Stimulated activated CD8-positive, alpha-beta memory T cell treated with anti-CD3 and anti-CD28 coated beads, Interleukin-15, amount 100 ng/mL, for 48 hours (primary cell): ENCODE measurements around the gene CTNNA2.
A peak's percentile ranks its signal among the peaks of the same experiment; 100 is the strongest.

ENCODE experiments used
- DNase-seq, 2 donors: peaks; one replicate each; pipeline ENCODE4 v3.0.0-alpha.2; 2020; ENCODE audit warnings: low read depth in 2 of 2

Gene CTNNA2

DNA sequence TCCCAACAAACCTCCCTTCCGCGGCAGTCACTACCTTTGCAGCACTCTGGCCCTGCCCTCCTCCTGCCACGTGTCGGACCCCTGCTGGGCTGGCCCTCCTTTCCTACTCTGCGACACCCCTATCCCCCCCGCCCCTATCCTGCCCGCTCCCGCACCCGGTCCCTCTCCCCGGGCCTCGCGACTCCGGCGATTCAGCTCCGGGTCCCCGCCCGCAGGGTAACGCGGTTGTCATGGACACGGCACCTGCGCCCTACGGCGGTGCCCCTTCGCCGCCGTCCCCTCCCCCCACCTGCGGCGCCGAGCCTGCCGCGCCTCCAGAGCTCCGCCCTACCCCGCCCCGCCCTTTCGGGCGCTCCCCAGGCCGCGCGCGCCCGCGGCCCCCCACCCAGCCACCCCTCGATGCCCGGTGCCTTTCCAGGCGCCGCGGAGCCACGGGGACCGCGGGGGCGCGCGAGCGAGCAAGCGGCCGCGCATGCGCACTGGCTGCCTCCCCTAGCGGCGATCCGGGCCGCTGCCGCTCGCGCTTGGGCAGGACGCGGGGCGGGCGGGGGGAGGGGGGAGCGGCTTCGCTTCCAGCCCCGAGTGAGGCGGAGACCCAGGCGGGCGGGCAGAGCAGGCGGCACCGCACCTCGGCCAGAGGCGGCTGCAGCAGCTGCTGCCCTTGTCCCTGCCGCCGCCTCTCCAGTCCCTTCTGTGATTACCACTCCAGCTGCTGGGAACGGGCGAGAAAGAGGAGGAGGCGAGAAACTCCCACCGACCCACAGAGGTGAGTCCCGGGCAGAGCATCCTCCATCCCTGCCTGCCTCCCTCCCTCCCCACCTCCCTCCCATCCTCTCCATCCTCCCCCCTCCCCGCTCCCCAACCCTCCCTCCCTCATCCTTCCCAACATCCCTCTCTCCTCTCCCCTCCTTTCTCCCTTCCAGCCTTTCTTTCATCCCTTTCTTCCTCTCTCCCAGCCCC is at the start of gene CTNNA2:
Gene CTNNA2 (plus strand): TSS at position 610 of the 960 bp plus-strand sequence.
- DNase-seq: peak; percentile 5 to 6

DNA sequence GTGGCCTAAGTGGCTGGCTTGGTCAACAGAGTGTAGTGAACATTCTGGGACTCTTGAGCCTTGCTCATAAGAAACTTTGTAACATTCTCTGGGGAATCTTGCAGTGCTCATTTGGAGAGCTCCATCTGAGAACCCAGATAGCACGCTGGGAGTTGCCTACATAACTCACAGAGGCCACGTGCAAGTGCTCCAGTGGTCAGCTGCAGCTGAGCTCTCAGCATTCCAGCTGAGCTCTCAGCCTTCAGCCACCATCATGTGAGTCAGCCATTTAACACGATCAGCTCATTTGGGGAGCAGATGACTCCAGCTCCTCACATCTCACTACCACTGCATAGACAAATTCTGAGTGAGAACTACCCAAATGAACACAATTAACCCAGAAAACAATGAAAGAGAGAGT is 25.5 kb upstream of the CTNNA2 start:
- no peak for DNase-seq

DNA sequence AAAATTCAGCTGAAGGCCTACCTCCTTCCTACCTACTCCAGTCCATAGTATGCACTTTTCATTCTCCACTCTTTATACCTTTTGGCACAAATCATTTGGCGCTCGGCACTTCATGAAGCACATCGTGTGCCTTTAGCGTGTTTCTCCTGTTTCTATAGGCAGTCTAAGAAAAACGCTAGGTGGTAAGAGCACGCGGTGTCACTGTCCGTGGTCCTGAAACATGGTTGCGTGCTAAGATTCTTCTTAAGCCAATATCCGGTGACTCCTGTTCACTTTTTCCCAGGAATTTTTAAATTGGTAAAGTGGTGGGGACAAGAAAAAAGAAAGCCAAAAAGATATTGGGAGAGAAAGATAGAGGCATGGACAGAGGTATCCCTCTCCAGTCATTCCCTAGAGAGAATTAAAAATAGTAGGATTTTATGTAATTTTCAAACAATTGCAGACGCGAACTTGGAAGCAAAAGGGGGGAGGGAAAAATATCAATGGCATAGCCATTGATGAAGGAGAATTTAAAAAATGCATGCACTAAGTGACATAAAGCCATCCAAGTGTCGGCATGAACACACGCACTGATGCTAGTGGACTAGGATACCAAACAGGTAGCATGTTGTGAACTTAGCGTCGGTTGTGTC is 1.4 kb upstream of the CTNNA2 start:
- no peak for DNase-seq

DNA sequence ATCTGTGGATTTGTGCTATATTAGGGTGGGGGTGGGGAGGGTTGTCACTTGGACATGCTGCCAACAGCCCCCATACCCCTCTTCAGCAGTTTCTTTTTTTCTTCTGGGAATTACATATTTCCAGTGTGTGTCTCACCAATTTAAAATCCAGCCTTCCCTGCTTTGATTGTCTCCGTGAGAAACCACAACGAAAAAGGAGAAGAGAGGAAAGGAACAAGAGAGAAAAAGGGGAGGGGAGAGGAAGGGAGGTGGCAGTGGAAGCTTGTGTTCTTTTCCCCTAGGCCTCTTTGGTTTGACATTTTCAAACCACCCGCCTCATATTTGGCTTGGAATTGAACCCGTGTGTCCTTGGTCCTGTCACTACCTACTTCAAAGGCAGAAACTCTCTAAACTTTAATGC is 860 bp downstream of the CTNNA2 start:
- no peak for DNase-seq

DNA sequence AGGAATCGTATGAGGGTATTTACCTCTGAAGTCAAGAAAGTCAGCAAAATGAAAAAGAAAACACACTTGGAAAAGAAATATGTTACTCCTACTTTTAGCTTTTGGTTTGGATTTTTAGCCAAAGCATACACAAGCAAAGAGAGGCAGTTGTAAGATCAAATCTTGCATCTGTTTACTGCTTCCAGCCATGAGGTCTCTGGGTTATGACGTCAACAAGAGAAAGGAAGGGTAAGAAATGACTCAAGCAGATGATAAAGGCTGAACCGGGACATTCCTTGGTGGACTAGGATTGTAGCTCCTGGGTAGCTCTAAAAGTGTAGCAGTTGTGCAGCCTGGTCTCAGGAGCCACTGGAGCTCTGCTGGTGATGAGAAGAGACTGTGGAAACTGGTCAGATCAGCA is 16.8 kb downstream of the CTNNA2 start:
- DNase-seq: no peak

DNA sequence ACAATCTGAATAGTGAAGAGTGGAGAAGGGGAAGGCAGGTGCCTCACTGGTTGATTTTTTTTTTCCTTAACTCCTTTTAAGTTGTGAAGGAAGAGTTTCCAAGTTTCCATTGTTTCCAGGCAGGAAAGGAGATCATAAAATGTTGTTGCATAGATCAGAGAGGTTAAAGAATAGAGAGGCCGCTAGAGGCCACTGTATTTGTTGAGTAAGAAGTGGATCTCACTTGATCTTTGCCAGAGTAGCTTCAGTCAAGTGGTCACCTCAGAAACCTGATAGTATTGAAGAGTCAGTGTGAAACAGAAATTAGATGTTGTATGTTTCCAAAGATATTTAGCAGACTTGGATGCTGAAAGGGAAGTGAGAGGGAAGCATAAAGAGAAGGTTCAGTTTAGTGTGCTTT is 17.6 kb downstream of the CTNNA2 start:
- no peak for DNase-seq

DNA sequence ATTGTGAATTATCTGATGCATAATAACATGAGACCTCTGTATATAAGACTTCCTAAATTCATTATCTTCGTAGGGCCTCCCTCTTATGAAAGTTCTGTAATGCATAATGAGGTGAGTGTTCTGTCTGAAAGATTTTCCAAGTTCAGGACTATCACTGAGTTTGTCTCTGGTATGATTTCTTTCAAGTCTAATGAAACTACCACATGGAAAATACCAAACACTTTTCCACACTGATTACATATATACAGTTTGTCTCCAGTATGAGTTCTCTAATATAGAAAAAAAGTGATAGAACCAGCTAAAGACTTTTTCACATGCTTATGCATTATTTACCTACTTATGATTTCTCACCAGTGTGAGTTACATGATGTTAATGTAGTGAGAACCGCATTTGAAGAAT is 34.7 kb downstream of the CTNNA2 start:
- DNase-seq: no peak

DNA sequence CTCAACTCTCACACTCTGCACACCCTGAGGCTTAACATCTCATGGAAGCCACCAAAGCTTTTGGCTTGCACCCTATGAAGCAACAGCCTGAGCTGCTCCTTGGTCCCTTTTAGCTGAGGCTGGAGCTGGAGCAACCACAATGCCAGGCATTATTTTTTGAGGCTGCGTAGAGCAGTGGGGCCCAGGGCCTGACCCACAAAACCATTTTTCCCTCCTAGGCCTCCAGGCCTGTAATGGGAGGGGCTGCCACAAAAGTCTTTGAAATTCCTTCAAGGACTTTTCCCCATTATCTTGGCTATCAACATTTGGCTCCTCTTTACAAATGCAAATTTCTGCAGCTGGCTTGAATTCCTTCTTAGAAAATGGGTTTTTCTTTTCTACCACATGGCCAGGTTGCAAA is 39.8 kb downstream of the CTNNA2 start:
- DNase-seq: no peak

DNA sequence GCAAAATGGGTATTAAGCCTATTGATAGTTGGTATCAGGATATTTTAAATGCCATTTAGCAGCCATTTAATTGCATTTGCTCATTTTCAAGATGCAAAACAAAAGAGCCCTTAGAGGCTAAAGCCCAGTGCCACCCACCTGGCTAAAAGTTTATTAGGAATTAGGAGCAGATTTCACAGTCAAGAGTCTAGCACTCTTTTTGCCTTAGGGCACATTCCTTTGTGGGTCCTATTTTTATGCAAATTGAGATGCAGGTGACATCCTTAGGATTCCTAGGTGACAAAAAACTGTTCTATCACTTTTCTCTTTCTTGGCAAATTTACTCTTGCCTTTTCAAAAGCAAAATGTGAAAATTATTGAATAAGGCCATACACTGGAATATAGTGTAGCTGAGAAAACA is 42.0 kb downstream of the CTNNA2 start:
- DNase-seq: no peak

DNA sequence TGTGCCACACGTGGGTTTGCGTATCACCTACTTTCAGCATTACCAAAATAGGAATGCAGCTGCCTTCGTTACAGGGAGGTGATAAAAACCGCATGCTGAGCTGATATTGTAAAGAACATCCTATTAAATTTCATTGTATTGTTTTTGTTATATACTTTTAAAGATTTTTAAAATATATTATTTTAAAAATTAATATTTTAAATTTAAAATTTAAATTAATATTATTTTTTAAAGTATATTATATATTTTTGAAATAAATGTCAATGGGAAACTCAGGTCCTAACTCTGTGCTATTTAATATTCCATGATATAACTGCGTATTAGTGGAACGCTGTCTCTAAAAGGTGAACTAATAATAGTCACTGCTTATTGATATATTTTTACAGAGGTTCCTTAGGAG is 51.2 kb downstream of the CTNNA2 start:
- DNase-seq: no peak

DNA sequence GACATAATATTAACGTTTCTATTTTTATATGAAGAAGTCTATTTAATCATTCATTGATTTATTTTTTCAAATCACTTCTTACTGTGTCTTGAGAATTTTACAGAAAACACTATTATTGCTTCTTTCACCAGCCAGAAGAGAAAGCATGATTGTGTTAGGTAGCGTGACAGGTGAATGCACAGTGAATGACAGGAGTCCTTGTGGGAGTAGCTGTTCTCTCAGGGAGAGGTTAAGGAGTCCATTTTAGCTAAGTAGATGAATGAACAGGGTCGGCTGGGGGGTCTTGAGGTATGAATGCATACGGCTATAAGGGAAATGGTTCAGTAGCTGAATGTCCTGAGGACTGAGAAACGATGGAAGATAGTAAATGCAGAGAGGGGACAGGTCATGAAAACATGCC is 56.2 kb downstream of the CTNNA2 start:
- no peak for DNase-seq

DNA sequence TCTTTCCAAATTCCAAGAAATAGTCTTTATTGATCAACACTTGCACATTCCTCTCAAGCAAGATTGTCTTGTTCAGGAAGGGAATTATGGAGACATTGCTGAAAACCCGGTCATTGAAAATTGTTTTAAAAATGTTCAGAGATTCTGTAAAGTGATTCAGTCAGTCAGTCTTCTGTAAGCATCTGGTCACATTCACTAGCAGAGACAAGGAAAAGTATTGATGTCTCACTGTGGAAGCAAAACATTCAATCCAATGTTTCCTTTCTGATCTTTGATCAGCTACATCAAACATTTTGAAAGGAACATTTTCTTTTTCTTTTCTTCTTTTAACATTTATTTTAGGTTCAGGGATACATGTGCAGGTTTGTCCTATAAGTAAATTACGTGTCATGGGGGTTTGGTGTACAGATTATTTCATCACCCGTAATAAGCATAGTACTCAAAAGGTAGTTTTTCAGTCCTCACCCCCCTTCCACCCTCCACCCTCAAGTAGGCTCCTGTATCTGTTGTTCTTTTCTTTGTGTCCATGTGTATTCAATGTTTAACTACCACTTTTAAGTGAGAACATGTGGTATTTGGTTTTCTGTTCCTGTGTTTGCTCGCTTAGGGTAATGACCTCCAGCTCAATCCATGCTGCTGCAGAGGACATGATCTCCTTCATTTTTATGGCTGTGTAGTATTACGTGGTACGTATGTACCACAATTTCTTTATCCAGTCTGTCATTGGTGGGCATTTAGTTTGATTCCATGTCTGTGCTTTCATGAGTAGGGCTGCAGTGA is 61.2 kb downstream of the CTNNA2 start:
- DNase-seq: no peak

DNA sequence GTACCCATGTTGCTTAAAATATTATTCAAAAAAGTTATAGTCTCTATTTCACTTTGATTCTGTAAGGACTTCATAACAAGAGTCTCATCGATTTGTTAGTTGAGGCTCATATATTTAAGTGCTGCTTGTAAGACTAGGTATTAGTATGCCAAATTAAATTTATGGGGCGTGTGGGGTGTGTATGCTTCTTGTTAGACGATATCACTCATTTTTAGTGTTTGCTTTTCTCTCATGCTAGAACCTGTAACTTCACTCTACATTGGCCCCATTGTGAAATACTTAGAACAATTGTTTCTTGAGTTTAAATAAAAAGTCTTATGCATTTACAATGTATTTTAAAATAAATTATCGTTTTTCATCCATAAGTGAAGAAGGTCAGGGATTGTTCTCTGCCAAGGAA is 63.6 kb downstream of the CTNNA2 start:
- DNase-seq: no peak

DNA sequence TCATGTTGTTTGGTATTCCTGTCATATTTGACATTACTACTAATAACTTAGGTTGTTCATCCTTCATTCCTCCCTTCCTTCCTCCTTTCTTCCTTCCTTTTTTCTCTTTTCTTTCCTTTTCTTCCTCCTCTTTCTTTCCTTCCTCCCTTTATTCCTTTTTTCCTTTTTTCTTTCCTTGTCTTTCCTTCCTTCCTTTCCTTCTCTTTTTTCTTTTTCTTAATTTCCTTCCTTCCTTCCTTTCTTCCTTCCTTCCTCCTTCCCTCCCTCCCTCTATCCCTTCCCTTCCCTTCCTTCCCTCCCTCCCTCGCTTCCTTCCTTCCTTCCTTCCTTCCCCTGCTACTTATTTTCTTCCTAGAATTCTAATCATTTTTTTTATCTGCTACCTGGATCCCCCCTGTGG is 66.1 kb downstream of the CTNNA2 start:
- DNase-seq: no peak

DNA sequence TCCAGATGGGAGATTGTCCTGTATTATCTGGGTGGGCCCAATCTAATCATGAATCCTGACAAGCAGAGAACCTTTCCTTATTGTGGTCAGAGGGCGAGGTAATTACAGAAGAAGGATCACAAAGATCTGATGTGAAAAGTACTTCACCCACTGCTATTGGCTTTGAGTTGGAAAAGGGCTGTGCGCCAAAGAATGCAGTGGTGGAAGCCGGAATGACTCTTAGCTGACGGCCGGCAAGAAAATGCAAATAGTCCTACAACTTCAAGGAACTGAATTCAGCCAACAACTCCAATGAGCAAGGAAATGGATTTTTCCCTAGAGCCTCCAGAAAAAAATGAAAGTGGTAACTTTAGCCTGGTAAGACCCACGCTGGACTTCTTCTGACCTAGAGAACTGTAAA is 67.3 kb downstream of the CTNNA2 start:
- DNase-seq: no peak

DNA sequence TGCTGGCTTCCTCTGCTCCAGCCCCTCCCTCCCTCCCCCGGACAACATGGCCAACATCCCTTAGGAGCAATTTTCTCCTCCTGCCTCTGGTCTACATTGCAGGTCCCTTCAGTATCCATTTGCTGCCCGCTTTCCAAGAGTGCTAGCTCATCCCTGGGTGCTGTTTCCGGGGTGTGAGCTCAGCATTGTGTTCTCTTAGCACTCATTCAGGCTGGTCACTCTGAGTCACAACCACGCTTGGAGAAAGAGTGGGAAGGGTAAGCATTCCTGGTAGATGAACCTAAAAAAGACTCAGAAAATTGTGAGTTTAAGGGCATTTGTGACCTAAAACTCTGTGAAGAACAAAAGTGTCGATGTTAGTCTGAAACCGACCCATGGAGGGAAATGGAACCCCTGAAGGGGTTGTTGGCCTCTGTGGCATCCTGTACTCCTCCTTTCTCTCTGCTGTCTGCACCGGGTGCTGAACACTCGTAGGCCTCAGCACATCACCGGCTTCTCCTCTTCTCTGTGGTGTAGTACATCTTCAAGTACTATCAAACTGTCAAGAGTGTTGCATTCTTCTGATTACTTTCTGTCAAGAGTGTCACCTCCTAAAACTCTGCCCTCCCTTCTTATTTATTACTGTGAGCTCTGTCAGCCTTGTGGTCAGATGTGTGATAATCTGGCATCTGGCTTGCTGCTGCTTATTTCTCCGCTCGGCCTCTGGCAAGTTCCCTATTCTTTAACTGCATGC is 73.0 kb downstream of the CTNNA2 start:
- no peak for DNase-seq

DNA sequence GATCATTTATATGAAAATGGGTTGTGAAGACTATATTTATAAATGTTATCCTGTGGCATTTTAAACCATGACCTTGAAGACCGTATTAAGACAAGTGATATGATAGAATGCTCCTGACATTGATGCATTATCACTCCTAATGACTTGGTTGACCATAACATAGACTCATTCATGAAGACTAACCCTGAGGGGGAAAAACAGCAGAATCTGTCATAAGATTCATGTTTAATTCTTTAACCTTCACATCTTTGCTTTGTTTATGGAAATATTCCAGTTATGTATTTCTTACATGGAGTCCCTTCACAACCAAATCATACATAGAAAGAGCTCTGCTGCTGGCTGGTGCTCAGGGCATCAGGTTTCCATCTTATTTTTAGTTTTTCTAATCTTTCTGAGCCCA is 78.4 kb downstream of the CTNNA2 start:
- DNase-seq: no peak

DNA sequence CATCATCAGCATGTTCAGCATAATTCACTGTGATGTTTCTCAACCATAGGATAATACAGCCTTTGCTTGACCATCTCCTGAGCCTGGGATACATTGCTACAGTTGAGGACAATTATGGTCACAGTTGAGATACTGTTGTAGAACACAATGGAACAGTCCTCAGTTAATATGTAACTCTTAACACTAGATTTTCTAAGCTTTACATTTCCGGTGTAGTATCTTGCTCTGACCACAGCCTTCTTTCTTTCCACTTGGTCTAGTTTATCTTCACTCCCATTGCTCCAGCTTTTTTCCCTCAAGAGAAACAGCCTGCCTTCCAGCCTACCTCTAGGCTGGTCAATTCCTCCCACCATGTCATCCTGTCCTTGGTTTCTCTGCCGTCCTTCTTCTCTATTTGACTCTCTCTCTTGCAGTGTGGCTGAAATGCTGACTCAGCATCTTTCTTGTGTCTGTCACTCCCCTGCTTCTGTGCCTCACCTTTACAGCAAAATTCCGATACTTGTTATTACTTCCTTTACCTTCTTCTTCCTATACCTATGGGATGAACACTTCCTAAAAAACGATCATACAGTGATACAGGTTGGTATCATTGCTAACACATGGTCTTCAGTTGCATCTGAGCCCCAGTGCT is 80.5 kb downstream of the CTNNA2 start:
- DNase-seq: no peak

DNA sequence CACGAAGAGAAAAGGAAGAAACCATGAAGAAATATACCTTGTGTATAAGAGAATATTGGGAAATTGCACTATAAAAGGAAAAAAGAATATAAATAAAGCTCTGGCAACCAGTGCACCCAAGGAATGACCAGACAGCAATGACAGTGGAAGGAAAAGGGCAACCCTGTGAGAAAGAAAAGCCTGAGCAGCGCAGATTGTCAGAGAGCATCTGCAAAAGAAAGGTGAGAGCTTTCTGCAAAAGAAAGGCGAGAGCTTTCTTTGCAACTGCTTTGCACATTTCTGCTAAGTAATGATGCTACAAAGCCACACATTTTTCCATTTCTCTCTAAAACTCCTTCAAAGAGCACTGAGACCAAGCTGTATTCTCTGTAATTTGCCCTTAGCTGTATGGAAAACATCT is 83.6 kb downstream of the CTNNA2 start:
- no peak for DNase-seq

DNA sequence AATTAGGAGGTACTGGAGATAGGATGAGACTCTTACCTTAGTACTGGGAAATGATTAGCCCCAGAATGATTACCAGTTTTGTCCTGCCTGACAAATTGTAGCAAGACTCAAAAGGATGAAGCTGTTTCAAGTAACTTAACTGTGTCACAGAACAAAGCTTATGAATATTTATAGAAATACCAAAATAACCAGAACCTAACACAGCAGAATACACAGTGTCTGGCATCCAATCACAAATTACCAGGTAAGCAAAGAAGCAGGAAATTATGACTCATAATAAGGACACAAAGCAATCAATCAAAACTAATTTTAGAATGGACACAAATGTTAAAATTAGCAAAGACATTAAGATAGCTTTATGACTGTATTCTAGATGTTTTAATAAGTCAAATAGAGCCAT is 91.9 kb downstream of the CTNNA2 start:
- DNase-seq: no peak

DNA sequence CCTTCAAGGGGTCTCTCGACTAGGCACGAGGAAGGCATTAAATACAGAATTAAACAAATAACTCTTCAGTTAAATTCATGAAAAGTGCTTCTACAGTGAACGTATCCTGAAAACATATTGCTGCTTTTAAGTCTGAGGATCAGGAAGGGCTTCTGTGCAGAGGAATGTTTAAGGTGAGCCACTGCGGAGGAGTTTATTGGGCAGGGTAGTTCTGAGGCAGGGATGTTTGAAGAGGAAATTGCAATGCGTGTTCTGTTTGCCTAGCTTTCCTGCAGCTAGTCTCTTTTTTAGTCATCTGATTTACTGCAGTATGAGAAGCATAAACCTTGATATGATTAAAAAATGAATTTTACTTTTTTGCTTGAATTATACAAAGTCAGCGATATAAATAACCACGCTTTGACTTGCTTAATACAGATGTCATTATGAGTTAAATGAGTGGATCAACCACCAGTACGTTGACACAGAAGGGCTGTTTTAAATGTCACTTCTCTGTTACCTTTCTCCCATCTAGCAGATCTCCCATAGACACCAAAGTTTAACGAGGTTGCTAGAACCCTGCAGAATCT is 98.7 kb downstream of the CTNNA2 start:
- no peak for DNase-seq
